ENCODE results near the gene FPGS. TPM values are rescaled to one million over a fixed set of nuclear protein-coding genes. Genes with fewer than 3 reads are reported as not detected.

FPGS gene
- total RNA-seq, 1 donor: 98.1 TPM

DNA sequence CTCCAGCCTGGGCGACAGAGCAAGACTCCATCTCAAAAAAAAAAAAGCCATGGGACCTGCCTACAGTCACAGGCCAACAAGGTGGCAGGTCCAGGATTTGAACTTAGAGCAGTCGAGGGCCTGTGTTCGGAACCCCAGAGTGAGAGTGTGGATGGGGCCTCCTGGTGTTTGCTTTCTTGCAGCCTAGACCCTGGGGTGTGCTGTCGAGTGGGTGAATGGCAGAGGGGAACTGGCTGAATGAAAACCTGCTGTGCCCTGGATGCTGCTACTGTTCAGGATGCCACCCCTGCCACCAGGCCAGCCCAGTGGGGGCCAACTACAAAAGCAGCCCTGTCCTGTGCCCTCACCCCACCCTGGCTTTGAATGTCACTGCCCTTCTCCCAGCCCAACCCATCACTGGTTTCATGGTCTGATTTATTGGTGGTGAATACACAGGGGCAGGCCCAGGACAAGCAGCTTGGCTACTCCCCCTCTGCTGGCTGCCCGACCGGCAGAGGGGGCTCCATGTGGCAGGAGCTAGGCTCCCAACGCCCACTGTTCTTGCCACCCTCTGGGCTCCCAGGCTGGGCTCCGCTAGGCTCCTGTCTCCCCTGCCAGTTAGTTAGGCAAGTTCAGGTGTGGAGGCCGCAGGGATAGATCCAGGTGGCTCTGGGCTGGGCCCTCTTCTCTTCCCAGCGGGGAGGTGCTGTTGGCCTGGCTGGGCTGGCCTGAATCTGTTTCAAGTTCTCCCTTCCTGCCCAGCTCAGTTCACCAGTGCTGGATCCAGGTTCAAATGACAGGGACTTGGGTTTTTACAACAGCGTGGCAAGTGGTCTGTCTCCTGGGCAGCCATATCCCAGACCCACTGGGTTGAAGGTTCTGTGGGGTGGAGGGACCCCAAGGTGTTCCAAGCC lies 12.2 kb downstream of the FPGS start:
- TF ChIP-seq, protein P1, sequence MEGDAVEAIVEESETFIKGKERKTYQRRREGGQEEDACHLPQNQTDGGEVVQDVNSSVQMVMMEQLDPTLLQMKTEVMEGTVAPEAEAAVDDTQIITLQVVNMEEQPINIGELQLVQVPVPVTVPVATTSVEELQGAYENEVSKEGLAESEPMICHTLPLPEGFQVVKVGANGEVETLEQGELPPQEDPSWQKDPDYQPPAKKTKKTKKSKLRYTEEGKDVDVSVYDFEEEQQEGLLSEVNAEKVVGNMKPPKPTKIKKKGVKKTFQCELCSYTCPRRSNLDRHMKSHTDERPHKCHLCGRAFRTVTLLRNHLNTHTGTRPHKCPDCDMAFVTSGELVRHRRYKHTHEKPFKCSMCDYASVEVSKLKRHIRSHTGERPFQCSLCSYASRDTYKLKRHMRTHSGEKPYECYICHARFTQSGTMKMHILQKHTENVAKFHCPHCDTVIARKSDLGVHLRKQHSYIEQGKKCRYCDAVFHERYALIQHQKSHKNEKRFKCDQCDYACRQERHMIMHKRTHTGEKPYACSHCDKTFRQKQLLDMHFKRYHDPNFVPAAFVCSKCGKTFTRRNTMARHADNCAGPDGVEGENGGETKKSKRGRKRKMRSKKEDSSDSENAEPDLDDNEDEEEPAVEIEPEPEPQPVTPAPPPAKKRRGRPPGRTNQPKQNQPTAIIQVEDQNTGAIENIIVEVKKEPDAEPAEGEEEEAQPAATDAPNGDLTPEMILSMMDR (IDR thresholded peaks at IDR 0.05; ENCODE audit: extremely low read depth, low read depth, low read length): no peak
- no peaks in the 10 kb centered on the region for H3K9me3 ChIP-seq (ENCODE audit: low read depth, low read length)
- no peak overlapping the region for H2AFZ ChIP-seq (ENCODE audit: low read length)
- peaks cover 86% of the 10 kb centered on the region for H3K36me3 ChIP-seq (ENCODE audit: insufficient read depth, low read length)
- H3K27ac ChIP-seq (ENCODE audit: low read depth, low read length): no peak overlapping the region
- H3K4me1 ChIP-seq (ENCODE audit: insufficient read depth, low read length): no peaks in the 10 kb centered on the region
- H3K79me2 ChIP-seq (ENCODE audit: insufficient read depth, low read length): peaks cover 2% of the 10 kb centered on the region
- no peak overlapping the region for H3K4me2 ChIP-seq (ENCODE audit: insufficient read depth, low read length)
- H4K20me1 ChIP-seq (ENCODE audit: insufficient read depth, low read length): peaks cover 17% of the 10 kb centered on the region
- no peak overlapping the region for H3K4me3 ChIP-seq (ENCODE audit: insufficient read depth, low read length)
- no peaks in the 10 kb centered on the region for H3K27me3 ChIP-seq (ENCODE audit: insufficient read depth, low read length)
- peak; percentile 84 for DNase-seq (ENCODE audit: insufficient read length, low spot score, missing footprints)

DNA sequence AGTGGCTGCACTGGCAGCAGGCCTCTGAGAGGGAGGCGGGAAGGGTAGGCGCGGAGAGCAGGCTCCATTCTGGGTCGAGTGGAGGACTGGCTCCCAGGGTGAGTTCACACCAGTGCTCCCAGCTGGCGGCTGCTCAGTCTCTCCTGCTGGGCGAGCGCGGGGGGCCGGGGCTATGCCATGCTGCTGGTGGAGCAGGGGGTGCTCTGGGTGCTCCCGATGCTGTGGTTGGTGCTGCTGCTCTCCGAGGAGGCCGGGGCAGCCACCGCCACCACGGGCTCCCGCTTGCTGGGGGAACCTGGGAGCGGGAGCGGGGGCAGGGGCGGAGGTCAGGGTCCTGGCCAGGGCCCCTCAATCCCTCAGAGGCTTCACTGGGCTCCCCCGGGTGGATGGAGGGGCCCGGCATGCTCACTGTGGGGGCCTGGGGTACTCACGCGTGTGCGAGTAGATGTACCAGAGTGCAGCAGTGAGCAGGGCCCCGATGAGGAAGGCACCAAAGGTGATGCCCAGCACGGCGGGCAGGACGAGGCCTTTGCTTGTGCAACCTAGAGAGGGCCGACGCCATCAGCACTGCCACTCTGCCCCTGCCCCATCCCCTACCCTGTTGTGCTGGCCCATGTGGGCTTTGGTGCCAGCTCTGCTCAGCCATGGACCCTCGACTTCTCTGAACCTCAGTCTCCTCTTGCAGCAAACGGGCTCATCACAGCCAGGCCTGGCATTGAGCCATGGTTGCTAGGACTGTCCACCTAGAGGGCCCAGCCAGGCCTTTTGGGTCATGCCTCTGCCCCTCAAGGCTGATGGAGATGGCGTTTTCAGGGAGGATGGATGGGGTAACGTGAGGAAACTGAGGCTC lies 13.1 kb downstream of the FPGS start:
- Histone ChIP-seq H3K9me3 (ENCODE audit: low read depth, low read length) (no peaks in the 10 kb centered on the region), H3K79me2 (ENCODE audit: insufficient read depth, low read length) (peaks cover 3% of the 10 kb centered on the region), H3K27me3 (ENCODE audit: insufficient read depth, low read length) (no peaks in the 10 kb centered on the region), H4K20me1 (ENCODE audit: insufficient read depth, low read length) (peaks cover 14% of the 10 kb centered on the region), H3K27ac (ENCODE audit: low read depth, low read length) (no peak overlapping the region), H3K4me1 (ENCODE audit: insufficient read depth, low read length) (no peaks in the 10 kb centered on the region), H2AFZ (ENCODE audit: low read length) (no peak overlapping the region), H3K4me2 (ENCODE audit: insufficient read depth, low read length) (no peak overlapping the region), H3K4me3 (ENCODE audit: insufficient read depth, low read length) (no peak overlapping the region), H3K36me3 (ENCODE audit: insufficient read depth, low read length) (peaks cover 84% of the 10 kb centered on the region)
- TF ChIP-seq, protein P1 (IDR thresholded peaks at IDR 0.05; ENCODE audit: extremely low read depth, low read depth, low read length): no peak
- peak; percentile 71 for DNase-seq (ENCODE audit: insufficient read length, low spot score, missing footprints)

DNA sequence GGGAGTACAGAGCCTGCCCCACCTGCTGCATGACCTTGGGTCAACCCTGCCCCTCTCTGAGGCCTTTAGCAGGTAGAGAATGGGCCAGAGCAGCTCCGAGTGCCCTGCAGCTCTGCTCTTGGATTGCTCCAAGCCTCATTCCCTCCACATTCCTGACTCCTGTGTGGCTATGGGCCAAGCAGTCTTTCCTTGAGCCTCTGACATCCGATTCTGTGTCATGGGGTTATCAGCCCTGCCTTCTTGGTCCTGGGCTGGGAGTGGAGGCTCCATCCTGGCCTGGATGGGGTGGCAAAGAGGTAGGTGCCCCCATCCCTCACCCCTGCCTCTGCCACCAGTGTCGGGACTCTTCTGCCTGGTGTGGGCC lies 13.7 kb downstream of the FPGS start:
- H2AFZ ChIP-seq (ENCODE audit: low read length): no peak overlapping the region
- H3K9me3 ChIP-seq (ENCODE audit: low read depth, low read length): no peaks in the 10 kb centered on the region
- H3K27me3 ChIP-seq (ENCODE audit: insufficient read depth, low read length): no peaks in the 10 kb centered on the region
- no peak overlapping the region for H3K4me2 ChIP-seq (ENCODE audit: insufficient read depth, low read length)
- peaks cover 89% of the 10 kb centered on the region for H3K36me3 ChIP-seq (ENCODE audit: insufficient read depth, low read length)
- H3K4me3 ChIP-seq (ENCODE audit: insufficient read depth, low read length): no peak overlapping the region
- no peak overlapping the region for H3K27ac ChIP-seq (ENCODE audit: low read depth, low read length)
- peaks cover 3% of the 10 kb centered on the region for H3K79me2 ChIP-seq (ENCODE audit: insufficient read depth, low read length)
- H4K20me1 ChIP-seq (ENCODE audit: insufficient read depth, low read length): peaks cover 16% of the 10 kb centered on the region
- DNase-seq (ENCODE audit: insufficient read length, low spot score, missing footprints): no peak
- H3K4me1 ChIP-seq (ENCODE audit: insufficient read depth, low read length): no peaks in the 10 kb centered on the region
- TF ChIP-seq, protein P1 (IDR thresholded peaks at IDR 0.05; ENCODE audit: extremely low read depth, low read depth, low read length): no peak

DNA sequence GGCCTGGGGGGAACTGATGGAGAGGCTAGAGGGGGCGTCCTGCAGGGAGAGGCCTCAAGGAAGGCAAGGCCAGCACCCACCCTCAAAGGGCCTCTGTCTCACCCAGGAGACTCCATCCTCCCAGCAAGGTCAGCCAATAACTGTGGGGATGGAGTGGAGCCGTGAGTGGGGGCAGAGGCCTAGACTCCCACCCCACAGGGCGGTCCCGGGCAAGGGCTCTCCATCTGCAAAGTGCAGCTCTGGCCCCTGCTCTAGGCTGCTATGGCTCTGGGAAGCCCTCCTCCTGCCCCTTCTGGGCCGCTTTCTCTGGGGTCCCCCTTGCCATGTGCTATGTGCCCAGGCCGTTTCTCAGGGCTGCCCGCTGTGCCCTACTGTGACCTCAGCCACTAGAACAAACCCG lies 14.0 kb downstream of the FPGS start:
- Histone ChIP-seq H3K4me1 (ENCODE audit: insufficient read depth, low read length) (no peaks in the 10 kb centered on the region), H3K36me3 (ENCODE audit: insufficient read depth, low read length) (peaks cover 87% of the 10 kb centered on the region), H4K20me1 (ENCODE audit: insufficient read depth, low read length) (peaks cover 16% of the 10 kb centered on the region), H3K27ac (ENCODE audit: low read depth, low read length) (no peak overlapping the region), H2AFZ (ENCODE audit: low read length) (no peak overlapping the region), H3K9me3 (ENCODE audit: low read depth, low read length) (no peaks in the 10 kb centered on the region), H3K27me3 (ENCODE audit: insufficient read depth, low read length) (no peaks in the 10 kb centered on the region), H3K79me2 (ENCODE audit: insufficient read depth, low read length) (peaks cover 3% of the 10 kb centered on the region), H3K4me2 (ENCODE audit: insufficient read depth, low read length) (no peak overlapping the region), H3K4me3 (ENCODE audit: insufficient read depth, low read length) (no peak overlapping the region)
- TF ChIP-seq, protein P1 (IDR thresholded peaks at IDR 0.05; ENCODE audit: extremely low read depth, low read depth, low read length): no peak
- DNase-seq (ENCODE audit: insufficient read length, low spot score, missing footprints): no peak

Data from osteoblast (primary cell).